HepG2 (cell line): ENCODE results near the gene UBXN1. TPM values are rescaled to one million over a fixed set of nuclear protein-coding genes. Genes with fewer than 3 reads are reported as not detected.

Experiments used
- ARID2 ChIP-seq: sonication (generic); formaldehyde crosslinking; IDR thresholded peaks from 2 replicates; pipeline ENCODE4 v1.8.1; 2022; ENCODE audit warnings: mild to moderate bottlenecking, missing genetic modification reagents, borderline replicate concordance
- CBX5 ChIP-seq: sonication (generic); formaldehyde crosslinking; IDR thresholded peaks from 2 replicates; pipeline ENCODE4 v1.4.0; 2020; ENCODE audit warnings: missing genetic modification reagents, borderline replicate concordance
- GRHL1 ChIP-seq: sonication (generic); formaldehyde crosslinking; conservative IDR thresholded peaks from 2 replicates; pipeline ENCODE4 v1.8.0; 2022; ENCODE audit warnings: missing genetic modification reagents
- HINFP ChIP-seq: sonication (generic); formaldehyde crosslinking; IDR thresholded peaks from 2 replicates; pipeline ENCODE4 v1.4.0; 2020; ENCODE audit warnings: low read depth, mild to moderate bottlenecking, missing genetic modification reagents
- HOMEZ ChIP-seq: IDR thresholded peaks from 2 replicates; pipeline ENCODE4 v1.6.1; 2016; ENCODE audit warnings: low read depth
- PCBP1 ChIP-seq: fragments of 200-400 bp; formaldehyde crosslinking; IDR thresholded peaks from 2 replicates; pipeline ENCODE4 v1.6.1; 2017; ENCODE audit warnings: mild to moderate bottlenecking, low read depth, low read length, borderline replicate concordance
- PRDM10 ChIP-seq: sonication (generic); formaldehyde crosslinking; IDR thresholded peaks from 2 replicates; pipeline ENCODE4 v1.4.0; 2020; ENCODE audit warnings: low read depth, missing genetic modification reagents
- STAT6 ChIP-seq: sonication (generic); formaldehyde crosslinking; IDR thresholded peaks from 2 replicates; pipeline ENCODE4 v1.4.0; 2020; ENCODE audit warnings: missing genetic modification reagents, mild to moderate bottlenecking, borderline replicate concordance
- TEF ChIP-seq: sonication (generic); formaldehyde crosslinking; IDR thresholded peaks from 2 replicates; pipeline ENCODE4 v1.5.0; 2020; ENCODE audit warnings: missing genetic modification reagents
- ZFY ChIP-seq: sonication (generic); formaldehyde crosslinking; IDR thresholded peaks from 2 replicates; pipeline ENCODE4 v1.4.0; 2020; ENCODE audit warnings: missing genetic modification reagents
- ZNF441 ChIP-seq: sonication (generic); formaldehyde crosslinking; IDR thresholded peaks from 2 replicates; pipeline ENCODE4 v1.7.0; 2021; ENCODE audit warnings: missing genetic modification reagents, borderline replicate concordance
- ZNF615 ChIP-seq: sonication (generic); formaldehyde crosslinking; IDR thresholded peaks from 2 replicates; pipeline ENCODE4 v1.5.0; 2020; ENCODE audit warnings: mild to moderate bottlenecking, missing genetic modification reagents, borderline replicate concordance
- ZNF7 ChIP-seq: IDR thresholded peaks from 2 replicates; pipeline ENCODE4 v1.6.1; 2016; ENCODE audit warnings: missing biosample characterization, missing genetic modification reagents
- ZNF790 ChIP-seq: sonication (generic); formaldehyde crosslinking; IDR thresholded peaks from 2 replicates; pipeline ENCODE4 v1.8.0; 2022; ENCODE audit warnings: missing genetic modification reagents, mild to moderate bottlenecking, borderline replicate concordance
- ZNF891 ChIP-seq: sonication (generic); formaldehyde crosslinking; IDR thresholded peaks from 2 replicates; pipeline ENCODE4 v1.5.0; 2020; ENCODE audit warnings: mild to moderate bottlenecking, missing genetic modification reagents
- ZSCAN25 ChIP-seq: sonication (generic); formaldehyde crosslinking; IDR thresholded peaks from 2 replicates; pipeline ENCODE4 v1.8.0; 2022; ENCODE audit warnings: mild to moderate bottlenecking, missing genetic modification reagents
- polyA plus RNA-seq, 8 experiments: library from polyadenylated mRNA; depleted of rRNA in 3 of 8; stranded (reverse) in 7 of 8; unstranded in 1 of 8; fragments of >200 nt; fragmentation: Illumina TruSeq in 4 of 8; extraction: Trizol in 4 of 8; gene quantifications; 2 replicates each; pipeline versions ENCODE4 v1.2.1 to v1.2.3, GENCODE V29; 2011 to 2016; ENCODE audit warnings: low read depth in 4 of 8, missing spikeins in 1 of 8, mixed read lengths in 1 of 8; ENCODE audit not compliant: insufficient read depth in 1 of 8
- total RNA-seq, 5 experiments: library from RNA; depleted of rRNA; stranded (reverse); fragments of >200 nt; fragmentation: Illumina TruSeq; extraction: Trizol; gene quantifications; 2 replicates each; pipeline ENCODE4 v1.2.3, GENCODE V29; 2016; ENCODE audit warnings: low read depth in 1 of 5

Gene UBXN1
- total and polyA plus RNA-seq, 2 of the 13 experiments (the other 11 are each of a cell fraction or from before 2014, with no cell fraction given): 47.5 to 52.4 TPM

- TF ChIP-seq TEF (CRISPR knock-in tag): no peak
- no peak for TF ChIP-seq GRHL1 (CRISPR knock-in tag)
- TF ChIP-seq ZNF790 (CRISPR knock-in tag): no peak
- no peak for TF ChIP-seq HINFP (CRISPR knock-in tag)
- no peak for TF ChIP-seq ZNF891
- no peak for TF ChIP-seq PCBP1
- TF ChIP-seq STAT6 (CRISPR knock-in tag): no peak
- TF ChIP-seq CBX5 (CRISPR knock-in tag): peak; percentile 33; the same call in 1 of the 2 replicates
- TF ChIP-seq ZNF441 (CRISPR knock-in tag): no peak
- peak; percentile 61 for TF ChIP-seq ZFY (CRISPR knock-in tag)
- TF ChIP-seq ZNF7 (CRISPR knock-in tag): no peak
- no peak for TF ChIP-seq HOMEZ (CRISPR knock-in tag)
- TF ChIP-seq ARID2: no peak
- no peak for TF ChIP-seq ZSCAN25 (CRISPR knock-in tag)
- TF ChIP-seq PRDM10: peak; percentile 15; the same call in 1 of the 2 replicates
- TF ChIP-seq ZNF615: no peak
Measured at GRCh38 chr11:62728171-62728988, 49.5 kb upstream of the UBXN1 start, which contains the start of gene TTC9C (continued).
